ENCODE measurements around the gene GABARAP. TPM values are rescaled to one million over a fixed set of nuclear protein-coding genes. Genes with fewer than 3 reads are reported as not detected.

The GABARAP gene
- total and polyA plus RNA-seq, 2 of the 13 experiments (the other 11 are each of a cell fraction or from before 2014, with no cell fraction given): 161 to 310 TPM

DNA sequence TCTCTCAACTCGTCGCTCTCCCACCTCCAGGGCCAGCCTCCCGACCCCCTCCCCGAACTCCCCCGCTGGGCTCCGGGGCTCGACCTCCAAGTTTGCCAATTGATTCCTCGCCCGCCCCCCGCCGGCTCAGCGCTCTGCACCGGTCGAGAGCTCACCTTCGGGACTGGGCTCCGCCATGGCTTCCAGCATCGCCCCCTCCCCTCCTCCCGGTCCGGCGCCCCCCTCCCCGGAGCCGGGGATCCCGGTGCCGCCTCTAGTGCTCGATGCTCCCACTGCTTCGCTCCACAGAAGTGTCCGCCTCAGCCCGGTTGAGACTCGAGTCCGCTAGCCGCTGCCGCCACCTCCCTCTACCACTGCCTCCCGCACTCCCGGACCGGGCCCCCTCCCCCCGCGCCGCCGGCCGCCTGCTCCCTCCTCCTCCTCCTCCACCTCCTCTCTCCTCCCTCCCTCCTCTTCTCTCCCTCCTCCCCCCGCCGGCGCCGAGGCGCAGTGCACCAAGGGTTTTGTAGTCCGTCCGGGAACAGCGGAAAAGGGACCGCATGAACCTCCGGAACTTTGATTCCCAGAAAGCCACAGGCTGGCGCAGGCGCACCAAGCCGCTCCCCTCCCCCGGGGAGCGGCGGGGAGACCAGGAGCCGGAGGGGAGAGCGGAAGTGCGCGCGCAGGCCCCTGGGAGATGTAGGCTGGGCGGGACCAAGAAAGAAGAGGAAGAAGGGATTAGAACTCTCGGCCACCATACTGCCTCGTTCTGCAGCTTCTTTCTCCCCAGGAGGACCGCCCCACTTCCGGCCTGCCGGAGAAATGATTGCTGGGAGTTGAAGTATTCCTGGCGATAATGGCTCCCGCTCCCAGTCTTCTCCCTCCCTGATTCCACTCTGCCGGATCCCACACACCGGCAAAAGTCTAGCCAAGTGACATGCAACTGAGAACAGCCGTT lies 2.9 kb downstream of the GABARAP start, which contains the start of gene PHF23 (continued):
- TF ChIP-seq, protein P1, sequence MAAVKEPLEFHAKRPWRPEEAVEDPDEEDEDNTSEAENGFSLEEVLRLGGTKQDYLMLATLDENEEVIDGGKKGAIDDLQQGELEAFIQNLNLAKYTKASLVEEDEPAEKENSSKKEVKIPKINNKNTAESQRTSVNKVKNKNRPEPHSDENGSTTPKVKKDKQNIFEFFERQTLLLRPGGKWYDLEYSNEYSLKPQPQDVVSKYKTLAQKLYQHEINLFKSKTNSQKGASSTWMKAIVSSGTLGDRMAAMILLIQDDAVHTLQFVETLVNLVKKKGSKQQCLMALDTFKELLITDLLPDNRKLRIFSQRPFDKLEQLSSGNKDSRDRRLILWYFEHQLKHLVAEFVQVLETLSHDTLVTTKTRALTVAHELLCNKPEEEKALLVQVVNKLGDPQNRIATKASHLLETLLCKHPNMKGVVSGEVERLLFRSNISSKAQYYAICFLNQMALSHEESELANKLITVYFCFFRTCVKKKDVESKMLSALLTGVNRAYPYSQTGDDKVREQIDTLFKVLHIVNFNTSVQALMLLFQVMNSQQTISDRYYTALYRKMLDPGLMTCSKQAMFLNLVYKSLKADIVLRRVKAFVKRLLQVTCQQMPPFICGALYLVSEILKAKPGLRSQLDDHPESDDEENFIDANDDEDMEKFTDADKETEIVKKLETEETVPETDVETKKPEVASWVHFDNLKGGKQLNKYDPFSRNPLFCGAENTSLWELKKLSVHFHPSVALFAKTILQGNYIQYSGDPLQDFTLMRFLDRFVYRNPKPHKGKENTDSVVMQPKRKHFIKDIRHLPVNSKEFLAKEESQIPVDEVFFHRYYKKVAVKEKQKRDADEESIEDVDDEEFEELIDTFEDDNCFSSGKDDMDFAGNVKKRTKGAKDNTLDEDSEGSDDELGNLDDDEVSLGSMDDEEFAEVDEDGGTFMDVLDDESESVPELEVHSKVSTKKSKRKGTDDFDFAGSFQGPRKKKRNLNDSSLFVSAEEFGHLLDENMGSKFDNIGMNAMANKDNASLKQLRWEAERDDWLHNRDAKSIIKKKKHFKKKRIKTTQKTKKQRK (IDR thresholded peaks at IDR 0.05; ENCODE audit: low read length): no peak
- TF ChIP-seq, protein P2, sequence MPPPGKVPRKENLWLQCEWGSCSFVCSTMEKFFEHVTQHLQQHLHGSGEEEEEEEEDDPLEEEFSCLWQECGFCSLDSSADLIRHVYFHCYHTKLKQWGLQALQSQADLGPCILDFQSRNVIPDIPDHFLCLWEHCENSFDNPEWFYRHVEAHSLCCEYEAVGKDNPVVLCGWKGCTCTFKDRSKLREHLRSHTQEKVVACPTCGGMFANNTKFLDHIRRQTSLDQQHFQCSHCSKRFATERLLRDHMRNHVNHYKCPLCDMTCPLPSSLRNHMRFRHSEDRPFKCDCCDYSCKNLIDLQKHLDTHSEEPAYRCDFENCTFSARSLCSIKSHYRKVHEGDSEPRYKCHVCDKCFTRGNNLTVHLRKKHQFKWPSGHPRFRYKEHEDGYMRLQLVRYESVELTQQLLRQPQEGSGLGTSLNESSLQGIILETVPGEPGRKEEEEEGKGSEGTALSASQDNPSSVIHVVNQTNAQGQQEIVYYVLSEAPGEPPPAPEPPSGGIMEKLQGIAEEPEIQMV (CRISPR knock-in tag; IDR thresholded peaks at IDR 0.05; ENCODE audit: low read depth): peak; percentile 20; the same call in 1 of the 2 replicates
- TF ChIP-seq KAT7 (CRISPR knock-in tag; IDR thresholded peaks at IDR 0.05; ENCODE audit: borderline replicate concordance) (peak; percentile 95; the same call in 1 of the 2 replicates), ZNF230 (CRISPR knock-in tag; IDR thresholded peaks at IDR 0.05) (peak; percentile 89; the same call in 1 of the 2 replicates), ZFP90 (CRISPR knock-in tag; IDR thresholded peaks at IDR 0.05; ENCODE audit: borderline replicate concordance) (peak; percentile 14; the same call in 1 of the 2 replicates), ISX (CRISPR knock-in tag; conservative IDR thresholded peaks at IDR 0.05) (no peak), NCOA2 (CRISPR knock-in tag; IDR thresholded peaks at IDR 0.05) (no peak; the same call in 1 of the 2 replicates), EHMT2 (IDR thresholded peaks at IDR 0.05; ENCODE audit: borderline replicate concordance, low read depth, low read length) (no peak), ZNF746 (CRISPR knock-in tag; IDR thresholded peaks at IDR 0.05) (peak; percentile 94), KLF15 (CRISPR knock-in tag; IDR thresholded peaks at IDR 0.05; ENCODE audit: borderline replicate concordance) (no peak), ZNF567 (CRISPR knock-in tag; IDR thresholded peaks at IDR 0.05; ENCODE audit: borderline replicate concordance) (no peak), ZNF510 (CRISPR knock-in tag; IDR thresholded peaks at IDR 0.05; ENCODE audit: low read depth) (no peak), TAF1 (CRISPR knock-in tag; IDR thresholded peaks at IDR 0.05) (peak; percentile 64), HDAC1 (CRISPR knock-in tag; IDR thresholded peaks at IDR 0.05) (peak; percentile 56)
- TF ChIP-seq, protein P3, sequence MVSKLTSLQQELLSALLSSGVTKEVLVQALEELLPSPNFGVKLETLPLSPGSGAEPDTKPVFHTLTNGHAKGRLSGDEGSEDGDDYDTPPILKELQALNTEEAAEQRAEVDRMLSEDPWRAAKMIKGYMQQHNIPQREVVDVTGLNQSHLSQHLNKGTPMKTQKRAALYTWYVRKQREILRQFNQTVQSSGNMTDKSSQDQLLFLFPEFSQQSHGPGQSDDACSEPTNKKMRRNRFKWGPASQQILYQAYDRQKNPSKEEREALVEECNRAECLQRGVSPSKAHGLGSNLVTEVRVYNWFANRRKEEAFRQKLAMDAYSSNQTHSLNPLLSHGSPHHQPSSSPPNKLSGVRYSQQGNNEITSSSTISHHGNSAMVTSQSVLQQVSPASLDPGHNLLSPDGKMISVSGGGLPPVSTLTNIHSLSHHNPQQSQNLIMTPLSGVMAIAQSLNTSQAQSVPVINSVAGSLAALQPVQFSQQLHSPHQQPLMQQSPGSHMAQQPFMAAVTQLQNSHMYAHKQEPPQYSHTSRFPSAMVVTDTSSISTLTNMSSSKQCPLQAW (CRISPR knock-in tag; IDR thresholded peaks at IDR 0.05): peak; percentile 66
- TF ChIP-seq, protein P4, sequence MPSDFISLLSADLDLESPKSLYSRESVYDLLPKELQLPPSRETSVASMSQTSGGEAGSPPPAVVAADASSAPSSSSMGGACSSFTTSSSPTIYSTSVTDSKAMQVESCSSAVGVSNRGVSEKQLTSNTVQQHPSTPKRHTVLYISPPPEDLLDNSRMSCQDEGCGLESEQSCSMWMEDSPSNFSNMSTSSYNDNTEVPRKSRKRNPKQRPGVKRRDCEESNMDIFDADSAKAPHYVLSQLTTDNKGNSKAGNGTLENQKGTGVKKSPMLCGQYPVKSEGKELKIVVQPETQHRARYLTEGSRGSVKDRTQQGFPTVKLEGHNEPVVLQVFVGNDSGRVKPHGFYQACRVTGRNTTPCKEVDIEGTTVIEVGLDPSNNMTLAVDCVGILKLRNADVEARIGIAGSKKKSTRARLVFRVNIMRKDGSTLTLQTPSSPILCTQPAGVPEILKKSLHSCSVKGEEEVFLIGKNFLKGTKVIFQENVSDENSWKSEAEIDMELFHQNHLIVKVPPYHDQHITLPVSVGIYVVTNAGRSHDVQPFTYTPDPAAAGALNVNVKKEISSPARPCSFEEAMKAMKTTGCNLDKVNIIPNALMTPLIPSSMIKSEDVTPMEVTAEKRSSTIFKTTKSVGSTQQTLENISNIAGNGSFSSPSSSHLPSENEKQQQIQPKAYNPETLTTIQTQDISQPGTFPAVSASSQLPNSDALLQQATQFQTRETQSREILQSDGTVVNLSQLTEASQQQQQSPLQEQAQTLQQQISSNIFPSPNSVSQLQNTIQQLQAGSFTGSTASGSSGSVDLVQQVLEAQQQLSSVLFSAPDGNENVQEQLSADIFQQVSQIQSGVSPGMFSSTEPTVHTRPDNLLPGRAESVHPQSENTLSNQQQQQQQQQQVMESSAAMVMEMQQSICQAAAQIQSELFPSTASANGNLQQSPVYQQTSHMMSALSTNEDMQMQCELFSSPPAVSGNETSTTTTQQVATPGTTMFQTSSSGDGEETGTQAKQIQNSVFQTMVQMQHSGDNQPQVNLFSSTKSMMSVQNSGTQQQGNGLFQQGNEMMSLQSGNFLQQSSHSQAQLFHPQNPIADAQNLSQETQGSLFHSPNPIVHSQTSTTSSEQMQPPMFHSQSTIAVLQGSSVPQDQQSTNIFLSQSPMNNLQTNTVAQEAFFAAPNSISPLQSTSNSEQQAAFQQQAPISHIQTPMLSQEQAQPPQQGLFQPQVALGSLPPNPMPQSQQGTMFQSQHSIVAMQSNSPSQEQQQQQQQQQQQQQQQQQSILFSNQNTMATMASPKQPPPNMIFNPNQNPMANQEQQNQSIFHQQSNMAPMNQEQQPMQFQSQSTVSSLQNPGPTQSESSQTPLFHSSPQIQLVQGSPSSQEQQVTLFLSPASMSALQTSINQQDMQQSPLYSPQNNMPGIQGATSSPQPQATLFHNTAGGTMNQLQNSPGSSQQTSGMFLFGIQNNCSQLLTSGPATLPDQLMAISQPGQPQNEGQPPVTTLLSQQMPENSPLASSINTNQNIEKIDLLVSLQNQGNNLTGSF (CRISPR knock-in tag; IDR thresholded peaks at IDR 0.05): no peak
